T47D (cell line): Measurements from ENCODE around the gene ANKRD61.
"Not testable (repeated sequence)": the region's sequence is repeated elsewhere in the genome, so short reads cannot be mapped to it uniquely, and the experiment has no call there.

Experiments used
- DNase-seq, 2 experiments: peaks; one replicate each; pipeline versions ENCODE4 v3.0.0 to v3.0.0-alpha.2; 2011 to 2012; ENCODE audit warnings: low read depth in 1 of 2, low spot score in 1 of 2
- JUND ChIP-seq: IDR thresholded peaks from 2 replicates; pipeline ENCODE4 v1.6.1; 2012; ENCODE audit warnings: low read depth
- in situ Hi-C: cut with HindIII; loops from 2 replicates; pipeline ENCODE4 v1.10.0; 2016; ENCODE audit warnings: low sequenced_read_pairs, low pct_unique_long_range_greater_than_20kb

The ANKRD61 gene

GRCh38 chr7:6056616-6057015 is 25.4 kb downstream of the ANKRD61 start:
- no peak for TF ChIP-seq JUND
- no peak for DNase-seq
- in situ Hi-C loops, result no loop called here

- in situ Hi-C loops, result no loop called here
- no peak for TF ChIP-seq JUND
- DNase-seq, result no peak
Measured at GRCh38 chr7:6057316-6058129, 26.3 kb downstream of the ANKRD61 start.

GRCh38 chr7:6059941-6060340 is 28.8 kb downstream of the ANKRD61 start:
- in situ Hi-C loops, DNase-seq: not testable (repeated sequence)

GRCh38 chr7:6071406-6071805 is 40.2 kb downstream of the ANKRD61 start:
- DNase-seq, result no peak
- TF ChIP-seq JUND, result no peak
- in situ Hi-C loops, result no loop called here

GRCh38 chr7:6074612-6075380 is 43.6 kb downstream of the ANKRD61 start:
- no peak for DNase-seq
- no peak for TF ChIP-seq JUND
- in situ Hi-C loops, result no loop called here

- DNase-seq, result no peak
- no peak for TF ChIP-seq JUND
- in situ Hi-C loops, result no loop called here
Measured at GRCh38 chr7:6078548-6078947, 47.4 kb downstream of the ANKRD61 start.

GRCh38 chr7:6083047-6083446 is 51.9 kb downstream of the ANKRD61 start:
- DNase-seq, in situ Hi-C loops: not testable (repeated sequence)
